ENCODE measurements around the gene ARHGAP12.
A peak's percentile ranks its signal among the peaks of the same experiment; 100 is the strongest.

Gene ARHGAP12

GRCh38 chr10:31876652-31877352 is 51.8 kb downstream of the ARHGAP12 start:
- in situ Hi-C loops (cut with MboI; ENCODE audit: low sequenced_read_pairs, unreplicated experiment): no loop called here
- peak; percentile 22 for DNase-seq (ENCODE audit: low spot score)
- no peak for TF ChIP-seq CTCF (IDR thresholded peaks at IDR 0.05; ENCODE audit: borderline replicate concordance, control extremely low read depth, extremely low read depth, insufficient read depth, missing control alignments)

- no peak for DNase-seq (ENCODE audit: low spot score)
These were observed 53.0 kb downstream of the ARHGAP12 start for GRCh38 chr10:31875608-31876007.

GRCh38 chr10:31873724-31874123 is 54.9 kb downstream of the ARHGAP12 start:
- TF ChIP-seq CTCF (IDR thresholded peaks at IDR 0.05; ENCODE audit: borderline replicate concordance, control extremely low read depth, extremely low read depth, insufficient read depth, missing control alignments): no peak
- in situ Hi-C loops (cut with MboI; ENCODE audit: low sequenced_read_pairs, unreplicated experiment): no loop called here
- no peak for DNase-seq (ENCODE audit: low spot score)

More at GRCh38 chr10:31875608-31876007, 53.0 kb downstream of the ARHGAP12 start:
- TF ChIP-seq CTCF (IDR thresholded peaks at IDR 0.05; ENCODE audit: borderline replicate concordance, control extremely low read depth, extremely low read depth, insufficient read depth, missing control alignments): no peak
- in situ Hi-C loops (cut with MboI; ENCODE audit: low sequenced_read_pairs, unreplicated experiment): no loop called here

- in situ Hi-C loops (cut with MboI; ENCODE audit: low sequenced_read_pairs, unreplicated experiment): no loop called here
- DNase-seq (ENCODE audit: low spot score): no peak
- no peak for TF ChIP-seq CTCF (IDR thresholded peaks at IDR 0.05; ENCODE audit: borderline replicate concordance, control extremely low read depth, extremely low read depth, insufficient read depth, missing control alignments)
These were observed 57.2 kb downstream of the ARHGAP12 start for GRCh38 chr10:31871266-31872065.

- DNase-seq (ENCODE audit: low spot score): no peak
- TF ChIP-seq CTCF (IDR thresholded peaks at IDR 0.05; ENCODE audit: borderline replicate concordance, control extremely low read depth, extremely low read depth, insufficient read depth, missing control alignments): no peak
- in situ Hi-C loops (cut with MboI; ENCODE audit: low sequenced_read_pairs, unreplicated experiment): loop anchor here (10.0 kb wide), 1 partner anchor 147 kb away; no protein-coding TSS in a partner anchor
These were observed 61.0 kb downstream of the ARHGAP12 start for GRCh38 chr10:31867646-31868045.

- no peak for TF ChIP-seq CTCF (IDR thresholded peaks at IDR 0.05; ENCODE audit: borderline replicate concordance, control extremely low read depth, extremely low read depth, insufficient read depth, missing control alignments)
- DNase-seq (ENCODE audit: low spot score): no peak
- in situ Hi-C loops (cut with MboI; ENCODE audit: low sequenced_read_pairs, unreplicated experiment): loop anchor here (10.0 kb wide), 1 partner anchor 149 kb away; no protein-coding TSS in a partner anchor
These were observed 62.4 kb downstream of the ARHGAP12 start for GRCh38 chr10:31866118-31866670.

All from GM13976 (cell line).